ENCODE results near the gene GGT1.

Gene GGT1

DNA sequence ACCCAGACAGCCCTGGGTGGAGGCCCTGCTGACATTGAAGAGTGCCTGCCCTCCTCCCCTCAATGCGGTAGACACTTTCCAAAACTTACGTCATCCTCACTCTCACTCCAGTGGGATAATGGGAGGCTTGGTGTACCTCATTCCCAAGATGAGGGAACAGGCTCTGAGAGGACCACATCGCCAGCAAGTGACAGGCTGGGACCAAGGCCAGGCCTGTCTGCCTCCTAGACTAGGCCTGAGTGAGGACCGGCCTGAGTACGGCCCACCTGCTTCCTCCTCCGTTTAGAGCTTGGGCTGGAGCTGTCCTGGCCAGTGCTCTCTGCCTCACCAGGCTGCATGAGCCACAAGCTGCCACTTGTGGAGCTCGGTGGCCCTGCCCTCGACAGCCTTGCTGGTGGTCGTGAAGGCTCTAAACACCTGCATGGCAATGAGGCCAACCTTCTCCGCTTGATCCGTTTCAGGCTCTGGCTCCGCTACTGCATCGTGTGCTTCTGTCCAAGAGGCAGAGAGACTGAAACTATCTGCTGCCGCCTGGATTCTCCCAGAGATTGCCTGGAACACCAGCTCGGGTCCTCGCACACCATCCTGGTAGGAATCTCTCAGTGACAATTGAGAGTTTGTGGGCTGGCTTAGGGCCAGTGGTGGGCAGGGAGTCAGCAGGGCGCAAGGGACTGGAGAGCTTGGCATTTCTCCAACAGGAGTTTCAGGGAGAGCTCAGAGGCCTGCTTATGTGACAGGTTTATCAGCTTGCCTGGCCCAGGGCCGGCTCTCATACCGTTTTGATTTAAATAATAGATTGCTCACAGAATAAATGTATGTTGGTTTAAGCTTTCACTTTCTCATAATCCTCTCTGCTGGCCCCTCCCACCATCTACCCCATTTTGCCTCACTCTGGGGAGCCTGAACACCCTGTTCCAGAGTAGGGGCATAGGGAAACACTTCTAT, 19.5 kb upstream of the GGT1 start (continued):
- TF ChIP-seq, protein P1, sequence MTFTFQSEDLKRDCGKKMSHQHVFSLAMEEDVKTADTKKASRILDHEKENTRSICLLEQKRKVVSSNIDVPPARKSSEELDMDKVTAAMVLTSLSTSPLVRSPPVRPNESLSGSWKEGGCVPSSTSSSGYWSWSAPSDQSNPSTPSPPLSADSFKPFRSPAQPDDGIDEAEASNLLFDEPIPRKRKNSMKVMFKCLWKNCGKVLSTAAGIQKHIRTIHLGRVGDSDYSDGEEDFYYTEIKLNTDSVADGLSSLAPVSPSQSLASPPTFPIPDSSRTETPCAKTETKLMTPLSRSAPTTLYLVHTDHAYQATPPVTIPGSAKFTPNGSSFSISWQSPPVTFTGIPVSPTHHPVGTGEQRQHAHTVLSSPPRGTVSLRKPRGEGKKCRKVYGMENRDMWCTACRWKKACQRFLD (tag by site-specific recombination; IDR thresholded peaks at IDR 0.05) = no peak
- TF ChIP-seq SP7 (tag by site-specific recombination; IDR thresholded peaks at IDR 0.05) (peak; percentile 43), ZNF366 (tag by site-specific recombination; conservative IDR thresholded peaks at IDR 0.05) (0 out of 2 replicates have a peak, but pooled peaks have one; percentile 34), EGR2 (tag by site-specific recombination; IDR thresholded peaks at IDR 0.05; ENCODE audit: low read depth) (no peak), ZNF324 (tag by site-specific recombination; IDR thresholded peaks at IDR 0.05) (no peak)
- TF ChIP-seq, protein P2, sequence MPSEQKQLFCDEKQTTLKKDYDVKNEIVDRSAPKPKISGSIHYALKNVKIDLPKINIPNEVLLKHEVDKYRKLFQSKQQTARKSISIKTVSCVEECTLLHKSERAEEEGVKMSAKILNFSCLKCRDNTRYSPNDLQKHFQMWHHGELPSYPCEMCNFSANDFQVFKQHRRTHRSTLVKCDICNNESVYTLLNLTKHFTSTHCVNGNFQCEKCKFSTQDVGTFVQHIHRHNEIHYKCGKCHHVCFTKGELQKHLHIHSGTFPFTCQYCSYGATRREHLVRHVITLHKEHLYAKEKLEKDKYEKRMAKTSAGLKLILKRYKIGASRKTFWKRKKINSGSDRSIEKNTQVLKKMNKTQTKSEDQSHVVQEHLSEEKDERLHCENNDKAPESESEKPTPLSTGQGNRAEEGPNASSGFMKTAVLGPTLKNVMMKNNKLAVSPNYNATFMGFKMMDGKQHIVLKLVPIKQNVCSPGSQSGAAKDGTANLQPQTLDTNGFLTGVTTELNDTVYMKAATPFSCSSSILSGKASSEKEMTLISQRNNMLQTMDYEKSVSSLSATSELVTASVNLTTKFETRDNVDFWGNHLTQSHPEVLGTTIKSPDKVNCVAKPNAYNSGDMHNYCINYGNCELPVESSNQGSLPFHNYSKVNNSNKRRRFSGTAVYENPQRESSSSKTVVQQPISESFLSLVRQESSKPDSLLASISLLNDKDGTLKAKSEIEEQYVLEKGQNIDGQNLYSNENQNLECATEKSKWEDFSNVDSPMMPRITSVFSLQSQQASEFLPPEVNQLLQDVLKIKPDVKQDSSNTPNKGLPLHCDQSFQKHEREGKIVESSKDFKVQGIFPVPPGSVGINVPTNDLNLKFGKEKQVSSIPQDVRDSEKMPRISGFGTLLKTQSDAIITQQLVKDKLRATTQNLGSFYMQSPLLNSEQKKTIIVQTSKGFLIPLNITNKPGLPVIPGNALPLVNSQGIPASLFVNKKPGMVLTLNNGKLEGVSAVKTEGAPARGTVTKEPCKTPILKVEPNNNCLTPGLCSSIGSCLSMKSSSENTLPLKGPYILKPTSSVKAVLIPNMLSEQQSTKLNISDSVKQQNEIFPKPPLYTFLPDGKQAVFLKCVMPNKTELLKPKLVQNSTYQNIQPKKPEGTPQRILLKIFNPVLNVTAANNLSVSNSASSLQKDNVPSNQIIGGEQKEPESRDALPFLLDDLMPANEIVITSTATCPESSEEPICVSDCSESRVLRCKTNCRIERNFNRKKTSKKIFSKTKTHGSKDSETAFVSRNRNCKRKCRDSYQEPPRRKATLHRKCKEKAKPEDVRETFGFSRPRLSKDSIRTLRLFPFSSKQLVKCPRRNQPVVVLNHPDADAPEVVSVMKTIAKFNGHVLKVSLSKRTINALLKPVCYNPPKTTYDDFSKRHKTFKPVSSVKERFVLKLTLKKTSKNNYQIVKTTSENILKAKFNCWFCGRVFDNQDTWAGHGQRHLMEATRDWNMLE (tag by site-specific recombination; conservative IDR thresholded peaks at IDR 0.05; ENCODE audit: low read depth) = no peak
- TF ChIP-seq, protein P3, sequence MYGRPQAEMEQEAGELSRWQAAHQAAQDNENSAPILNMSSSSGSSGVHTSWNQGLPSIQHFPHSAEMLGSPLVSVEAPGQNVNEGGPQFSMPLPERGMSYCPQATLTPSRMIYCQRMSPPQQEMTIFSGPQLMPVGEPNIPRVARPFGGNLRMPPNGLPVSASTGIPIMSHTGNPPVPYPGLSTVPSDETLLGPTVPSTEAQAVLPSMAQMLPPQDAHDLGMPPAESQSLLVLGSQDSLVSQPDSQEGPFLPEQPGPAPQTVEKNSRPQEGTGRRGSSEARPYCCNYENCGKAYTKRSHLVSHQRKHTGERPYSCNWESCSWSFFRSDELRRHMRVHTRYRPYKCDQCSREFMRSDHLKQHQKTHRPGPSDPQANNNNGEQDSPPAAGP (tag by site-specific recombination; IDR thresholded peaks at IDR 0.05) = peak; percentile 2; the same call in 1 of the 2 replicates

- Histone ChIP-seq H3K4me1 (ENCODE audit: control insufficient read depth, insufficient read depth, low read length) (peaks cover 16% of the 10 kb centered on the region), H3K4me3 (ENCODE audit: low read depth, low read length) (no peak overlapping the region), H3K27ac (ENCODE audit: extremely low read depth, low read depth, low read length) (peak overlapping the region; percentile 65), H3K36me3 (ENCODE audit: control insufficient read depth in 2 of 2, insufficient read depth in 1 of 2, low read length in 2 of 2) (peaks cover 0 to 36% of the 10 kb centered on the region in 2 experiments; a peak in 1 of 3 replicates), H3K9me3 (ENCODE audit: control insufficient read depth, insufficient read depth, low read depth, low read length) (no peaks in the 10 kb centered on the region)
- ChIA-PET POLR2A (interaction anchor here (0.5 to 2.3 kb wide), 8 partner anchors 9 to 29 kb away, joined by 3 to 31 read pairs (median 6); partner anchors contain the start of genes GUCD1, LRRC75B and SNRPD3), CTCF (interaction anchor here (0.7 kb wide), 1 partner anchor 619 kb away, joined by 3 read pairs; no protein-coding TSS in a partner anchor)
- TF ChIP-seq ZNF10 (tag by site-specific recombination; IDR thresholded peaks at IDR 0.05) (no peak), ZNF600 (tag by site-specific recombination; IDR thresholded peaks at IDR 0.05) (peak; percentile 89), FEZF1 (tag by site-specific recombination; IDR thresholded peaks at IDR 0.05) (peak; percentile 77), ZNF121 (tag by site-specific recombination; IDR thresholded peaks at IDR 0.05) (peak; percentile 86)
- TF ChIP-seq, protein P4, sequence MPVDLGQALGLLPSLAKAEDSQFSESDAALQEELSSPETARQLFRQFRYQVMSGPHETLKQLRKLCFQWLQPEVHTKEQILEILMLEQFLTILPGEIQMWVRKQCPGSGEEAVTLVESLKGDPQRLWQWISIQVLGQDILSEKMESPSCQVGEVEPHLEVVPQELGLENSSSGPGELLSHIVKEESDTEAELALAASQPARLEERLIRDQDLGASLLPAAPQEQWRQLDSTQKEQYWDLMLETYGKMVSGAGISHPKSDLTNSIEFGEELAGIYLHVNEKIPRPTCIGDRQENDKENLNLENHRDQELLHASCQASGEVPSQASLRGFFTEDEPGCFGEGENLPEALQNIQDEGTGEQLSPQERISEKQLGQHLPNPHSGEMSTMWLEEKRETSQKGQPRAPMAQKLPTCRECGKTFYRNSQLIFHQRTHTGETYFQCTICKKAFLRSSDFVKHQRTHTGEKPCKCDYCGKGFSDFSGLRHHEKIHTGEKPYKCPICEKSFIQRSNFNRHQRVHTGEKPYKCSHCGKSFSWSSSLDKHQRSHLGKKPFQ (tag by site-specific recombination; IDR thresholded peaks at IDR 0.05) = no peak
Observed at GRCh38 chr22:24584166-24584790, 18.7 kb upstream of the GGT1 start.
